Chondrocyte (in vitro differentiated cells): ENCODE data around the gene DOK3. TPM values are rescaled to one million over a fixed set of nuclear protein-coding genes. Genes with fewer than 3 reads are reported as not detected.

Source experiments
- DNase-seq: peaks from one replicate; pipeline ENCODE4 v3.0.0; 2021; ENCODE audit warnings: mixed read lengths, low spot score
- H3K27ac Mint-ChIP-seq: one replicate; pipeline ENCODE4 v1.8.0; 2021; ENCODE audit warnings: mild to moderate bottlenecking, moderate library complexity, mixed read lengths; ENCODE audit not compliant: unreplicated experiment
- H3K27me3 Mint-ChIP-seq: 2 replicates; pipeline ENCODE4 v1.8.0; 2021; ENCODE audit warnings: low read depth, mixed read lengths
- H3K36me3 Mint-ChIP-seq: 2 replicates; pipeline ENCODE4 v1.8.0; 2021; ENCODE audit warnings: low read depth, mixed read lengths
- H3K4me1 Mint-ChIP-seq: 2 replicates; pipeline ENCODE4 v1.8.0; 2021; ENCODE audit warnings: low read depth, mild to moderate bottlenecking, mixed read lengths
- H3K4me3 Mint-ChIP-seq: one replicate; pipeline ENCODE4 v1.8.0; 2021; ENCODE audit warnings: mild to moderate bottlenecking, moderate library complexity, mixed read lengths; ENCODE audit not compliant: unreplicated experiment
- H3K9me3 Mint-ChIP-seq: 2 replicates; pipeline ENCODE4 v1.8.0; 2021; ENCODE audit warnings: low read depth, mixed read lengths
- total RNA-seq: library from RNA; stranded (reverse); gene quantifications from 3 replicates; pipeline ENCODE4 v1.2.1, GENCODE V29; 2021
- TF ChIP-seq, protein P1 (sequence below): fragments of 200-600 bp; sonication (generic); IDR thresholded peaks from 2 replicates; pipeline ENCODE4 v1.5.0; 2021; ENCODE audit warnings: antibody characterized with exemption, mild to moderate bottlenecking, moderate library complexity

DOK3 gene
- total RNA-seq, 1 donor from 2014 or later, result 7.5 TPM

DNA sequence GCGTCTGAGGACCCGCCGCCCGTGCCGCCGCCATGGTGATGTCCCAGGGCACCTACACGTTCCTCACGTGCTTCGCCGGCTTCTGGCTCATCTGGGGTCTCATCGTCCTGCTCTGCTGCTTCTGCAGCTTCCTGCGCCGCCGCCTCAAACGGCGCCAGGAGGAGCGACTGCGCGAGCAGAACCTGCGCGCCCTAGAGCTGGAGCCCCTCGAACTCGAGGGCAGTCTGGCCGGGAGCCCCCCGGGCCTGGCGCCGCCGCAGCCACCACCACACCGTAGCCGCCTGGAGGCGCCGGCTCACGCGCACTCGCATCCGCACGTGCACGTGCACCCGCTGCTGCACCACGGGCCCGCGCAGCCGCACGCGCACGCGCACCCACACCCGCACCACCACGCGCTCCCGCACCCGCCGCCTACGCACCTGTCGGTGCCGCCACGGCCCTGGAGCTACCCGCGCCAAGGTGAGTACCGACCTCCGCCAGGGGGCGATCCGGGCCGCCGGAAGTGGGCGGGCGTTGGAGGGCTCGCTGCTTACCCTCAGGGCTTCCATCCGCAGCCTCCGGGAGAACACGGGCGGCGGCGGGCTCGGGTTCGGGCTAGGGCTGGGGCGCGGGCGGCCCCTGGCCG, 54.5 kb downstream of the DOK3 start:
- Mint-ChIP-seq H3K27ac (peak overlapping the region; percentile 74), H3K36me3 (peaks cover 6% of the 10 kb centered on the region), H3K4me1 (peaks cover 17% of the 10 kb centered on the region), H3K4me3 (peak overlapping the region; percentile 68), H3K9me3 (no peaks in the 10 kb centered on the region), H3K27me3 (no peaks in the 10 kb centered on the region)
- DNase-seq, result no peak
- TF ChIP-seq, protein P1, sequence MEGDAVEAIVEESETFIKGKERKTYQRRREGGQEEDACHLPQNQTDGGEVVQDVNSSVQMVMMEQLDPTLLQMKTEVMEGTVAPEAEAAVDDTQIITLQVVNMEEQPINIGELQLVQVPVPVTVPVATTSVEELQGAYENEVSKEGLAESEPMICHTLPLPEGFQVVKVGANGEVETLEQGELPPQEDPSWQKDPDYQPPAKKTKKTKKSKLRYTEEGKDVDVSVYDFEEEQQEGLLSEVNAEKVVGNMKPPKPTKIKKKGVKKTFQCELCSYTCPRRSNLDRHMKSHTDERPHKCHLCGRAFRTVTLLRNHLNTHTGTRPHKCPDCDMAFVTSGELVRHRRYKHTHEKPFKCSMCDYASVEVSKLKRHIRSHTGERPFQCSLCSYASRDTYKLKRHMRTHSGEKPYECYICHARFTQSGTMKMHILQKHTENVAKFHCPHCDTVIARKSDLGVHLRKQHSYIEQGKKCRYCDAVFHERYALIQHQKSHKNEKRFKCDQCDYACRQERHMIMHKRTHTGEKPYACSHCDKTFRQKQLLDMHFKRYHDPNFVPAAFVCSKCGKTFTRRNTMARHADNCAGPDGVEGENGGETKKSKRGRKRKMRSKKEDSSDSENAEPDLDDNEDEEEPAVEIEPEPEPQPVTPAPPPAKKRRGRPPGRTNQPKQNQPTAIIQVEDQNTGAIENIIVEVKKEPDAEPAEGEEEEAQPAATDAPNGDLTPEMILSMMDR, result peak; percentile 85

DNA sequence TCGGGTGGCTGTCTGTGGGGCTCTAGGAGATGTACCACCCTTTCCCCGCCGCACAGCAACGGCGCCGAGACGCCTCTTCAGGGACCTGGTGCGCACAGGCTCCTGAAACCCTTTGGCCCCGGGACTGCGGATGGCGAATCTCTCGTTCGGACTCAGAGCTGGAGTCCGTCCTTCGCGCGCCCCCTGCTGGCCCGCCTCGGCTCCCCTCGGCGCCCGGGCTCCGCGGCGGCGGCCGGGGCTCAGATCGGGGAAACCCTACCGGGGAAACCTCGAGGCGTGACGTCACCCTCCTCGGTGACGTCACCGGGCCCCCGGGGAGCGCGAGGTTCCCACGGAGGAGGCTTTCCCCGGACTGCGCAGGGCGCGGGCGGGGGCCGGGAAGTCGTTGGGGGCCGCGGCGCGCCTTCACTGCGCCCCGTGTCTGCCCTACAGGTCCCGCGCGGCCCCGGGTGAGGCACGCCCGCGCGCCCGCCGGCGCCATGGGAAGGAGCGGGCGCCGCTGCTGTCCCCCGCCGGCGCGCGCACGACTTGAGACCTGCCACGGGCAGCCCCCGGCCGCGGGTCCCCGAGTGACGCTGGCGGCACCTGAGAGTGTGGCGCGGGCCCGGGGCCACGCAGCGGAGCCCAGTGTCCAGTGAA, 55.1 kb downstream of the DOK3 start:
- Mint-ChIP-seq H3K9me3 (no peaks in the 10 kb centered on the region), H3K27ac (peak overlapping the region; percentile 12), H3K36me3 (peaks cover 4% of the 10 kb centered on the region), H3K4me1 (peaks cover 17% of the 10 kb centered on the region), H3K4me3 (peak overlapping the region; percentile 68), H3K27me3 (no peaks in the 10 kb centered on the region)
- DNase-seq, result no peak
- TF ChIP-seq, protein P1, result peak; percentile 92

DNA sequence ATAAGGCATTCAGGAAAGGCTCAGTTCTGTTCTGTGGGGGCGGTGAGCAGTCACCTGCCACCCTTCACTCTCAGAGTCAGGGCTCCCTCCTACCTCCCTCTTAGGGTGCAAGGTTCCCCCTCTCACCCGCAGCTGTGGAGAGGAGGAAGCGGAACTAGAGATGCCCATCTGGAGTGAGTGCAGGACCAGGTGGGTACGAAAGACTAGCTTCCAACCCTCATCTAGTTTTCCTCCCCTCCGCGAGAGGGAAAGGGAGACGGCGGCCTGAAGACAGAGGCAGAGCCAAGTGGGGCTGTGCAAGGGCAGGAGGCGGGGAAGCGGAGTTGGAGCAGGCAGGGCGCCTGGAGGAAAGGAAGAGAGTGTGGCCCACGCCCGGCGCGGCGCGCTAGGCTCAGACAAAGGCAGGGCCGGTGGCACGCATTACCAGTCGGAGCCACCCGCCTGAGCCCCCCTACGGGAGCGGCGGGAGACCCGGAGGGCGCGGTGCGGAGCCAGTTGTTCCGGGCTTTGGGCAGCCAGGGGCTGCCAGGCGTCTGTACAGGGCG, 55.7 kb downstream of the DOK3 start:
- Mint-ChIP-seq H3K27ac (peak overlapping the region; percentile 12), H3K9me3 (no peaks in the 10 kb centered on the region), H3K36me3 (peaks cover 4% of the 10 kb centered on the region), H3K4me3 (peak overlapping the region; percentile 61), H3K27me3 (no peaks in the 10 kb centered on the region), H3K4me1 (peaks cover 17% of the 10 kb centered on the region)
- TF ChIP-seq, protein P1, result no peak
- DNase-seq, result no peak

DNA sequence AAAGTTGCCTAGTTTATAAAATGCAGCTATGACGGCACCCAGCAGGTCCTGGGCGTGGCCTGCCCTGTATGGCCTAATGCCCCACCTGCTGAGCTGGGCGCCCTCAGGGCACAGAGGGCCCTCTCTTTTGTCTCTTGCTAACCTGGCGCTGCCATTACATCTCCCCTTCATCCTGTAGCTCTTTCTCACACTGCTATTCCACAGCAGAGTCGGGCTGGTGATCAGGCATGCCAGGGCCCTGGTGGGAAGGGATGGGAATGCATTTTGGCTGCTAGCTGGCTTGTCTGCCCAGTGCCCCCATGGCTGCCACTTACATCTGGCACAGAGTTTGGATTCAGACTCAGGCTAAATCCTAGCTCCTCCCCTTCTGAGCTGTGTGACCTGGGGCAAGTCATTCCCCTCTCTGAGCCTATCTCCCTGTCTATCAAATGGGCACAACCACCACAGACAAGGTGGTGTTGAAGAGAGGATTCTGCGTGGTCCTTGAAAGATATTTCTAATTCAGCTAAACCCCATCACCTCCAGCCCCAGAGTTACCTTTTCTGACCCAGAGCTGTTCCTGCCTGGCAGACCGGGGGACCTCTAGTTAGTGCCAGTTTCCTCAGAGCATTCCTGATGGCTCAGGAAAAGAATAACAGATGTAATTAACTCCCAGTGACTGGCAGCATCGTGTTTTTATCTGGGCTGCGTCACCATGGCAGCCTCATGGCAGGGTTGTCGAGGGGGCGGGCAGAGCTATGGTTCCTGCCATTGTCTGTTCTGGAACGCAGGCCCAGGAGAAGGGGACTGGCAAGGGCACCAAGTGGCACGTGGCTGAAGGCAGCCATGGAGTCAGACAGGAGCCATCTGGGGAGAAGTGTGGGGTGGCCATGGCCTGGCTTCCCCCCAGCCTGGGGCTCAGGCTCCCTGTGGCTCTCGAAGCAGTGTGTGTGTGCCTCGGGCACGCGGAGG, 56.7 kb downstream of the DOK3 start:
- Mint-ChIP-seq H3K4me3 (no peak overlapping the region), H3K36me3 (peaks cover 4% of the 10 kb centered on the region), H3K27me3 (no peaks in the 10 kb centered on the region), H3K27ac (no peak overlapping the region), H3K4me1 (peaks cover 25% of the 10 kb centered on the region), H3K9me3 (no peaks in the 10 kb centered on the region)
- TF ChIP-seq, protein P1, result no peak
- DNase-seq, result no peak

Other genes with a start within 250 kb of the DOK3 start
- gene RAB24, start 206.1 kb downstream of the DOK3 start, total RNA-seq, result 31.5 to 37.3 TPM (median 36.7 TPM) in 3 replicates
- gene PRELID1, start 206.0 kb downstream of the DOK3 start, total RNA-seq, result 102 to 119 TPM (median 109 TPM) in 3 replicates
- 6.5 to 9.4 TPM (median 8.4 TPM) in 3 replicates for gene MXD3, start 197.9 kb downstream of the DOK3 start, total RNA-seq
- 76.6 to 128 TPM (median 83.4 TPM) in 3 replicates for gene LMAN2, start 158.2 kb downstream of the DOK3 start, total RNA-seq
- 6.8 to 11.6 TPM (median 10.1 TPM) in 3 replicates for gene RGS14, start 151.9 kb downstream of the DOK3 start, total RNA-seq
- gene SLC34A1, start 125.4 kb downstream of the DOK3 start, total RNA-seq, result not detected in 3 replicates
- gene PFN3, start 109.2 kb downstream of the DOK3 start, total RNA-seq, result not detected in 3 replicates
- 0.99 to 2.1 TPM (median 1.8 TPM) in 3 replicates for gene F12, start 100.3 kb downstream of the DOK3 start, total RNA-seq
- 19.9 to 26.3 TPM (median 23.8 TPM) in 3 replicates for gene GRK6, start 83.2 kb downstream of the DOK3 start, total RNA-seq
- gene PRR7, start 63.0 kb downstream of the DOK3 start, total RNA-seq, result 4.8 to 5.5 TPM (median 5.3 TPM) in 3 replicates
- gene DBN1, start 36.2 kb downstream of the DOK3 start, total RNA-seq, result 207 to 277 TPM (median 274 TPM) in 3 replicates
- 563 to 633 TPM (median 613 TPM) in 3 replicates for gene PDLIM7, start 12.2 kb downstream of the DOK3 start, total RNA-seq
- gene DDX41, start 7.1 kb upstream of the DOK3 start, total RNA-seq, result 77.2 to 79.0 TPM (median 78.6 TPM) in 3 replicates
- 75.2 to 85.9 TPM (median 79.1 TPM) in 3 replicates for gene FAM193B, start 44.7 kb upstream of the DOK3 start, total RNA-seq
- gene TMED9, start 82.4 kb upstream of the DOK3 start, total RNA-seq, result 290 to 299 TPM (median 293 TPM) in 3 replicates
- 41.4 to 54.4 TPM (median 43.9 TPM) in 3 replicates for gene B4GALT7, start 90.3 kb upstream of the DOK3 start, total RNA-seq